SK-N-MC (cell line): Measurements from ENCODE around the gene OGFOD3.

ENCODE experiments used
- DNase-seq: peaks from one replicate; pipeline ENCODE4 v3.0.0-alpha.2; 2011; ENCODE audit warnings: low read depth, low spot score
- H3K27ac ChIP-seq: fragments of 200-600 bp; sonication (generic); 2 replicates; pipeline ENCODE4 v1.5.1; 2016; ENCODE audit warnings: mixed run types
- H3K36me3 ChIP-seq: fragments of 200-600 bp; sonication (generic); 2 replicates; pipeline ENCODE4 v1.6.1; 2017; ENCODE audit warnings: antibody characterized with exemption, low read length, mixed read lengths; ENCODE audit not compliant: insufficient read depth
- H3K4me3 ChIP-seq: fragments of 200-600 bp; sonication (generic); 2 replicates; pipeline ENCODE4 v1.5.1; 2016
- H3K9ac ChIP-seq: fragments of 200-600 bp; sonication (generic); 2 replicates; pipeline ENCODE4 v1.8.0; 2017; ENCODE audit warnings: mixed run types, mixed read lengths; ENCODE audit not compliant: insufficient read length
- H3K9me3 ChIP-seq: fragments of 200-600 bp; sonication (generic); 2 replicates; pipeline ENCODE4 v1.6.1; 2017; ENCODE audit warnings: low read depth, mild to moderate bottlenecking, antibody characterized with exemption, low read length, moderate library complexity, mixed read lengths
- EZH2 ChIP-seq: fragments of 200-600 bp; sonication (generic); IDR thresholded peaks from one replicate; pipeline ENCODE4 v1.6.1; 2017; ENCODE audit warnings: antibody characterized with exemption
- FOXP2 ChIP-seq: optimal IDR thresholded peaks from 2 replicates; pipeline ENCODE3; 2011; ENCODE audit warnings: mild to moderate bottlenecking, moderate library complexity; ENCODE audit not compliant: insufficient read depth; ENCODE audit errors: extremely low read length, control extremely low read depth
- POLR2AphosphoS5 ChIP-seq: IDR thresholded peaks from 2 replicates; pipeline ENCODE4 v1.6.1; 2012; ENCODE audit warnings: mild to moderate bottlenecking, low read depth, low read length, borderline replicate concordance

Gene OGFOD3

DNA sequence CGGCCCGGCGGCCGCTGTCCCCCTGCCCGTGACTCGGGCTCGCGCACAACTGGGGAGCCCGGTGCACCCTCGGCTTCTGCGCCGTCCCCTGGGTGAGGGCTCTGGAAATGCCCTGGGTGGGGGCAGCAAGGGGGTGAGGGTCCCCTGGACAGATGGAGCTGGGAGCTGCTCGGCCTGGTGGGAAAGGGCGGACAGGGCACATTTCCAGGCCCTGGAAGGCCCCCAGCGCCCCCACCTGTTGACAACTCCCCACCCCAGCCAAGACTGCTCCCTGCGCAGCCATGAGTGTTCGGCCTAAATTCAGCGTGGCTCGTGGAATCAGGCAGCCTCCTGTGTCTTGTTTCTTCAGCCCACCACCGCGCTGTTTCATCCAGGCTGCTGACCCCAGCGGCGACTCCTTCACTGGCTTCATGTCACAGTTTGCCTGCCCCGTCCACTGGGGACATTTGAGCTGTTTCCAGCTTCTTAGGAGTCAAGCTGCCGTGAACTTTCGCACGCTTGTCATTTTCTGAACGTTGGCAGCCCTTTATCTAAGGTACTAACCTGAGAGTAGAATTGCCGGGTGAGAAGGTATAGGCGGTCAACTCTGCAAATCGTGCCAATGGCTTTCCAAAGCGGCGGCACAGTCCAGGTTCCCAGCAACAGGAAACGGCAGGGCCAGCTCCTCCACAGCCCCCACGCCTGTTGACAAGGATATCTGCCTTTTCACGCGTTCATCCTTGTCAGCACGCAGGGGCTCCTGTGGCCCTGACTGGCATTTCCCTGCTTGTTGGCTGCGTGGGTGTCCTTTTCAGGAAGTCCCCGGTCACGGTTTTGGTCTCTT lies 45.9 kb downstream of the OGFOD3 start:
- Histone ChIP-seq H3K27ac (no peak overlapping the region), H3K4me3 (no peak overlapping the region), H3K9ac (no peak overlapping the region), H3K9me3 (no peaks in the 10 kb centered on the region), H3K36me3 (no peaks in the 10 kb centered on the region)
- TF ChIP-seq EZH2 (no peak), POLR2AphosphoS5 (no peak), FOXP2 (no peak)
- no peak for DNase-seq

DNA sequence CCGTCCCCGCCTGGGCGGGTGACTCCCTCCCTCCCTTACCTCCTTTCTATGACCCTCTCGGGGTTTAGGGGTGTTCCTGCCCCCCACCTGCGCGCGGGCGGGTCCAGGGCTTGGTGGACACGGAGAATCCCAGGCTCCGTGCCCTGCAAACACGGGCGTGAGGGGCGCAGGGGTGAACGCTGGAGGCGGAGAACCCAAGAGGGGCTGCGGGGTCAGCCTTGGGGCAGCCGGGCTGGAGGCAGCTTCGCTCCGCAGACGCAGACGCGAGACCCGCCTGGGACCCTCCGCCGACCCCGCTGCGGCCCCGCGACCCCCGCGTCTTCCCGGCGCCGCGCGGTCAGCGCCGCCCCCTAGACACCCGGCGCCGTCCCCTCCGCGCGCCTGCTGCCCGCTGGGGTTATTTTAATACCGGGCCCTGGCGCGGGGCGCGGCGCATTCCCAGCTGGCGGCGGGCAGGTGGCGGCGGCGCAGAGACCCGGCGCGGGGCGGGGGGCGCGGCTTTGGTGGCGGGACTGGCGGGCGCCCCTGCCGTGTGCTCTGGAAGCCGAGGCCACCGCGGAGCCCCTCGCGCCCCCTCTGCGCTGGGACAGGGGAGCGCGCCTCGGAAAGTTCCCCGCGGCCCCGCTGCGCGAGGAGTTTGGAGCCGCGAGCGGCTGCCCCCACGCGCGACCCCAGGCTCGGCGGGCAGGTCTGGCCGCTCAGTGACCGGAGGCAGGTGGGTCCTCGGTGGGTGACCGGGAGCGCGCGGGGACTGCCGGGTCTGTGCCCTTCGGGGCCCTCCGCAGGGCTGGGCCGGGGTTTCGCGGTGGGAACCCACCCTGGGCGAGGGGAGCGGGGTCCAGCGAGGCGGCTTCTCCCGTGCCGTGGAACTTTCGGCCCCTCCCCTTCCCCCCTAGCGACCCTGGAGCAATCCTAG lies 46.8 kb downstream of the OGFOD3 start, which contains the start of gene UTS2R:
UTS2R (plus strand) TSS at position 433 of the 916 bp plus-strand sequence. CDS start 2,560 bp downstream, outside the sequence.
- H3K4me3 ChIP-seq: no peak within 1 kb of the TSS
- no peak within 1 kb of the TSS for H3K27ac ChIP-seq

DNA sequence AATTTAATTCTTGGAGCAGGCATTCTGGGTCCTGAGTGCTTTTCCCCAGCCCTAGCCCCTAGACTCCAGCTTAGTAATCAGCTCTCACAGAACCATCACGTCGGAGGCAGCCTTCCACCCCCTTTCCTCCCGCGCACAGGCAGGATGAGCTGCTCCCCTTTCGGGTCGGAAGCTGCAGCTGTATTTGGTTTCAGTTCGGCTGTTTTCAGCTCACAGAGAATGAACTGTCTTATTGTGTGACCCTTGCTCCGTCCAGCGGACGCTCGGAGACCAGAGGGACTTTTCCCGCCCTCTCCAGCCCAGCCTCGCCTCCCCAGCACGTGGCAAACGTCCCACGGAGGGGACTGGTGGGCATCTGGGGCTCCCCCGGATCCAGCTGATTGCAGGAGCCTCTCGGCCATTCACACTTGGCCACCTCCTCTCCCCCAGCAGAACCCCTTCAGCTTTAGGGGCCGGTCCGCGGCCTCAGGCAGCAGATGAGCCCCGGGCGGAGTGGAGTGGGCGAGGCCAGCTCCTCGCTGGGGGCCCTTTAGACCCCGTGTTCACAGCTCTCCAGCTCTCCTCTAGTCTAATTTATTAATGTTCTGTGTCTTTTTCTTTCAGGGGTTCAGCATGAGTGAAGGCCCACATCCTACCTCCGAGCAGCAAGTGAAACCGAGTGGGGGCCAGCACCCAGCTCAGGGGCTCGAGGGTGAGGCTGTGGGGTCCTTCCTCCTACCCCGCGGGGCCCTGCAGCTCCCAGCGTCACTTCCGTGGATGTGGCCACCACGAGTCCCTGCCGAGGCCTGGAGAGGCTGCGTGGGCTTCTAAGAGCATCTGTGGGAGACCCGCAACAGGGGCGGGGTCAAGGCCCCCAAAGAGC lies 47.7 kb downstream of the OGFOD3 start:
- H3K27ac ChIP-seq: no peak overlapping the region
- TF ChIP-seq FOXP2 (no peak), EZH2 (no peak), POLR2AphosphoS5 (no peak)
- no peaks in the 10 kb centered on the region for H3K36me3 ChIP-seq
- no peak for DNase-seq
- no peak overlapping the region for H3K9ac ChIP-seq
- no peak overlapping the region for H3K4me3 ChIP-seq
- H3K9me3 ChIP-seq: no peaks in the 10 kb centered on the region

More for the DNA sequence above, 46.8 kb downstream of the OGFOD3 start, which contains the start of gene UTS2R:
- Histone ChIP-seq H3K9me3 (no peaks in the 10 kb centered on the region), H3K36me3 (no peaks in the 10 kb centered on the region), H3K9ac (no peak within 1 kb of the TSS)
- DNase-seq: no peak
- TF ChIP-seq POLR2AphosphoS5: no peak
- TF ChIP-seq FOXP2: no peak
- no peak for TF ChIP-seq EZH2

DNA sequence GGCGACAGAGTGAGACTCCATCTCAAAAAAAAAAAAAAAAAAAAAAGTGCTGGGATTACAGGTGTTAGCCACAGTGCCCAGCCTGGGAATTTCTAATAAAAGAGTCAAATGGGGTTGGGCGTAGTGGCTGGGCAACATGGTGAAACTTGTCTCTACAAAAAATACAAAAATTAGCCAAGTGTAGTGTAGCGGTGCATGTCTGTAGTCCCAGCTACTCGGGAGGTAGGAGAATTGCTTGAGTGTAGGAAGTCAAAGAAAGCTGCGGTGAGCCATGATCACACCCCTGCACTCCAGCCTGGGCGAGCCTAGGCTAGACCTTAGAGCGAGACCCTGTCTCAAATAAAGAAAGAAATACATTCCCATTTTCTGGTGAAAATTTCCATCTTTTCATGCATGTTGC lies 49.2 kb downstream of the OGFOD3 start:
- Histone ChIP-seq H3K36me3 (no peaks in the 10 kb centered on the region), H3K27ac (no peak overlapping the region), H3K4me3 (no peak overlapping the region), H3K9me3 (no peaks in the 10 kb centered on the region), H3K9ac (no peak overlapping the region)
- TF ChIP-seq POLR2AphosphoS5 (no peak), EZH2 (no peak), FOXP2 (no peak)
- DNase-seq: no peak

DNA sequence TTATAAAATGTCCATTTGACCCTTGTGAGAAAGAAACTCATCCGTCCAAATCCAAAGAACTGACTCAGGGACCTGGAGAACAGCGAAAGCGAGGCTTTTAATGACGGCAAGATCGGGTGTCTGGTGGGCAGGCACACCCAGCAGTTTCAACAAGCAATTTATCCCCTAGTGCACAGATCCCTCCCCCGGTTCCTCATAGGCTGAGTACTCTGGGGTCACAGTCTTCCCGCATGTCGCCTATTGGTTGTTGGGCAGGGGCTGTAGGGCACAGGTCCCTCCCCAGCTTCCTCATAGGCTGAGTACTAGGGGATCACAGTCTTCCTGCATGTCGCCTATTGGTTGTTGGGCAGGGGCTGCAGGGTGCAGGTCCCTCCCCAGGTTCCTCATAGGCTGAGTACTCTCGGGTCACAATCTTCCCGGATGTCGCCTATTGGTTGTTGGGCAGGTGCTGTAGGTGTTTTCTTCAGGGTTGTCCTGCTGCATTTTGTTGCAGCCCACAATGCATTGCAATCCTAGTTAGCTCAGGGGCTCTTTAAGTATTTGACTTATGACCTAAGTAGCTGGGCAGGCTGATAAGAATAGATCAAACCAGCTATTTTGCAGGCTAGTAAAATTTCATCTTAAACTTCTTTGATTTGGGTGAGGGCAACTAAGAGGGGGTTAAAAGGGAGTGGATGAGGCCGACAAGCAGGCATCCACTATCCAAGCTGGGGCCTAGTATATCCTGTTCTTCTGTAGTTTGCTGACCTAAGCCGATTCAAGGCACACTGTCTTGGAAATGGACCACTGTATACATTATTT lies 50.5 kb downstream of the OGFOD3 start:
- Histone ChIP-seq H3K36me3 (no peaks in the 10 kb centered on the region), H3K4me3 (peak overlapping the region; percentile 43), H3K9ac (peak overlapping the region; percentile 33), H3K9me3 (no peaks in the 10 kb centered on the region), H3K27ac (peak overlapping the region; percentile 49)
- DNase-seq: no peak
- TF ChIP-seq EZH2: no peak
- TF ChIP-seq POLR2AphosphoS5: 0 out of 2 replicates have a peak, but pooled peaks have one; percentile 31

DNA sequence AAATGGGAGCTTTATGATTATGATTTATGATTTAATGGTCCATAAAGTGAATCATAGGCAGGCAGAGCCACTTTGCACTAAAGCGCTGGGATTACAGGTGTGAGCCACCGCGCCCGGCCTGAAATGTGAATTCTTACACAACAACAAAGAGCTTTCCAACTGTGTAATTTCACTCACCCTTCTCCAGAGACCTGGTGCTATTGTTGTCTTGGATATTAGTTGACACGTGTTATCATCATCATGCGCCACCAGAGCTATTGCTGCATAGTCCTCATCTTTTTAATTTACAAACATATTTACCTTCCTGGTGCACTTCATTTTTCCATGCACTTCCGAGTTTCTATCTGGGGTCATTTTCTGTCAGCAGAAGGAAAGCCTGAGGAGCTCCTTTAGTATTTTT lies 51.6 kb downstream of the OGFOD3 start:
- Histone ChIP-seq H3K9me3 (no peaks in the 10 kb centered on the region), H3K4me3 (no peak overlapping the region), H3K9ac (no peak overlapping the region), H3K27ac (peak overlapping the region; percentile 49; the same call in 1 of the 2 replicates), H3K36me3 (no peaks in the 10 kb centered on the region)
- DNase-seq: no peak
- no peak for TF ChIP-seq EZH2
- no peak for TF ChIP-seq POLR2AphosphoS5
- no peak for TF ChIP-seq FOXP2

DNA sequence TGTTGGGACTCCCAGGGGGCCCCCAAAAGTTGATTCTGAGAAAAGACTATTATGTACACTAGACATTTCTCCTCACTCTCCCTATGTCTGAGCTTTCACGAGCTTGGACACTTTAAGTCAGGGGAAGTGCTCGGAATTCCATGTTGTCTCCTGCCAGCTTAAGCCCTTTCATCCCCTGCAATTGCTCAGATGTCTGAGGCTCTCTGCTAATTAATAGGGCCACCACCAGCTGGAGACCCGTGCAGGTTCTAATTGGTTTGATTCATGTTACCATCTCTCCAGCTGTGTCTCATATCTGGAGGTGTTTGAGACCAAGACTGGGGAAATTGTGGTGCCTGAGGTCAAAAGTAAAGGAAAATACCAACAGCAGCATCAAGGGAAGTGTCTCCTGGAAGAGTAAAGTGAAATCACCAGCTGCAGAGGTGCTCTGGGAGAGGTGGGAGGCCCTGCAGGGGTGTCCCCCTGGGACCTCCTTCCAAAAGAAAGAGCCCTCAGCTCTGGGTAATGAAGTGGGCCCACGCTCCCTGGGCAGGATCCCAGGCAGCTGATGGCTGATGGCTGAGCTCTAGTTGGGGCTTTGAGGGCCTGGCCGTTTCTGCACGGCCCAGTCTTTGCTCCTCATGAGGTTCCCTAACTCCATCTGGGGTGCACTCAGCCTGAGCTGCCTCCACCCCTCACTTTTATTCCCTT lies 52.6 kb downstream of the OGFOD3 start:
- Histone ChIP-seq H3K9ac (no peak overlapping the region), H3K4me3 (no peak overlapping the region), H3K27ac (no peak overlapping the region), H3K36me3 (no peaks in the 10 kb centered on the region), H3K9me3 (no peaks in the 10 kb centered on the region)
- TF ChIP-seq POLR2AphosphoS5 (no peak), EZH2 (no peak), FOXP2 (no peak)
- no peak for DNase-seq
